Measurements from ENCODE around the gene ZNF407.

ZNF407 gene

GRCh38 chr18:75023473-75023872 is 425.8 kb downstream of the ZNF407 start:
- Histone ChIP-seq H3K4me1 (peaks cover 0 to 6% (median 4%) of the 10 kb centered on the region in 10 experiments; a peak in 6 of 20 replicates), H3K27me3 (no peaks in the 10 kb centered on the region), H3K27ac (no peak overlapping the region), H3K4me2 (peak overlapping the region in 4 of 11 experiments; percentile 12 to 36 (median 22); a peak in 5 of 22 replicates), H4K20me1 (no peaks in the 10 kb centered on the region), H3K36me3 (peaks cover 0 to 37% (median 0%) of the 10 kb centered on the region in 11 experiments; a peak in 2 of 22 replicates), H3K9ac (no peak overlapping the region), H3K9me3 (replicated peaks in 1 of 11) (no peaks in the 10 kb centered on the region), H3K4me3 (no peak overlapping the region)
- TF ChIP-seq Cebpa-rat (IDR thresholded peaks at IDR 0.05): no peak

GRCh38 chr18:75024871-75025270 is 427.2 kb downstream of the ZNF407 start:
- peaks cover 0 to 6% (median 4%) of the 10 kb centered on the region in 10 experiments; a peak in 6 of 20 replicates for H3K4me1 ChIP-seq
- no peaks in the 10 kb centered on the region for H4K20me1 ChIP-seq
- peaks cover 0 to 37% (median 0%) of the 10 kb centered on the region in 11 experiments; a peak in 2 of 22 replicates for H3K36me3 ChIP-seq
- H3K4me3 ChIP-seq: no peak overlapping the region
- H3K27me3 ChIP-seq: no peaks in the 10 kb centered on the region
- no peak overlapping the region for H3K27ac ChIP-seq
- no peaks in the 10 kb centered on the region for H3K9me3 ChIP-seq (replicated peaks in 1 of 11)
- H3K9ac ChIP-seq: no peak overlapping the region
- no peak overlapping the region for H3K4me2 ChIP-seq
- TF ChIP-seq Cebpa-rat (IDR thresholded peaks at IDR 0.05): no peak

- H3K27ac ChIP-seq: no peak overlapping the region
- H3K4me1 ChIP-seq: peaks cover 0 to 6% (median 4%) of the 10 kb centered on the region in 10 experiments; a peak in 6 of 20 replicates
- no peak overlapping the region for H3K4me2 ChIP-seq
- no peaks in the 10 kb centered on the region for H3K27me3 ChIP-seq
- no peak overlapping the region for H3K4me3 ChIP-seq
- no peaks in the 10 kb centered on the region for H4K20me1 ChIP-seq
- peaks cover 0 to 37% (median 0%) of the 10 kb centered on the region in 11 experiments; a peak in 2 of 22 replicates for H3K36me3 ChIP-seq
- H3K9me3 ChIP-seq (replicated peaks in 1 of 11): no peaks in the 10 kb centered on the region
- no peak overlapping the region for H3K9ac ChIP-seq
- TF ChIP-seq Cebpa-rat (IDR thresholded peaks at IDR 0.05): no peak
These were observed 427.9 kb downstream of the ZNF407 start for GRCh38 chr18:75025573-75025972.

GRCh38 chr18:75029481-75029880 is 431.8 kb downstream of the ZNF407 start:
- no peaks in the 10 kb centered on the region for H3K27me3 ChIP-seq
- H3K4me2 ChIP-seq: no peak overlapping the region
- no peak overlapping the region for H3K4me3 ChIP-seq
- no peak overlapping the region for H3K9ac ChIP-seq
- H3K36me3 ChIP-seq: peaks cover 0 to 27% (median 0%) of the 10 kb centered on the region in 11 experiments; a peak in 2 of 22 replicates
- H4K20me1 ChIP-seq: no peaks in the 10 kb centered on the region
- H3K9me3 ChIP-seq (replicated peaks in 1 of 11): no peaks in the 10 kb centered on the region
- H3K4me1 ChIP-seq: no peaks in the 10 kb centered on the region
- no peak overlapping the region for H3K27ac ChIP-seq
- no peak for TF ChIP-seq Cebpa-rat (IDR thresholded peaks at IDR 0.05)

- no peak overlapping the region for H3K27ac ChIP-seq
- no peak for TF ChIP-seq Cebpa-rat (IDR thresholded peaks at IDR 0.05)
- H3K9me3 ChIP-seq (replicated peaks in 1 of 11): no peaks in the 10 kb centered on the region
These were observed 434.1 kb downstream of the ZNF407 start for GRCh38 chr18:75031717-75032317.

GRCh38 chr18:75033516-75033915 is 435.8 kb downstream of the ZNF407 start:
- no peaks in the 10 kb centered on the region for H3K4me1 ChIP-seq
- peaks cover 0 to 28% (median 0%) of the 10 kb centered on the region in 11 experiments; a peak in 8 of 22 replicates for H3K36me3 ChIP-seq
- no peak overlapping the region for H3K9ac ChIP-seq
- H3K4me3 ChIP-seq: no peak overlapping the region
- no peaks in the 10 kb centered on the region for H3K9me3 ChIP-seq (replicated peaks in 1 of 11)
- H3K4me2 ChIP-seq: no peak overlapping the region
- H3K27ac ChIP-seq: no peak overlapping the region
- H3K27me3 ChIP-seq: no peaks in the 10 kb centered on the region
- H4K20me1 ChIP-seq: no peaks in the 10 kb centered on the region
- no peak for TF ChIP-seq Cebpa-rat (IDR thresholded peaks at IDR 0.05)

More at GRCh38 chr18:75031717-75032317, 434.1 kb downstream of the ZNF407 start:
- no peak overlapping the region for H3K9ac ChIP-seq
- H3K4me1 ChIP-seq: no peaks in the 10 kb centered on the region
- no peaks in the 10 kb centered on the region for H3K27me3 ChIP-seq
- no peak overlapping the region for H3K4me3 ChIP-seq
- H4K20me1 ChIP-seq: no peaks in the 10 kb centered on the region
- H3K36me3 ChIP-seq: peaks cover 0 to 30% (median 0%) of the 10 kb centered on the region in 11 experiments; a peak in 4 of 22 replicates
- no peak overlapping the region for H3K4me2 ChIP-seq

GRCh38 chr18:75034937-75035336 is 437.3 kb downstream of the ZNF407 start:
- no peak for TF ChIP-seq Cebpa-rat (IDR thresholded peaks at IDR 0.05)
- peaks cover 0 to 28% (median 0%) of the 10 kb centered on the region in 11 experiments; a peak in 8 of 22 replicates for H3K36me3 ChIP-seq
- no peak overlapping the region for H3K27ac ChIP-seq
- H3K4me2 ChIP-seq: no peak overlapping the region
- H3K4me1 ChIP-seq: peaks cover 0 to 3% (median 0%) of the 10 kb centered on the region in 10 experiments; a peak in 1 of 20 replicates
- H3K4me3 ChIP-seq: no peak overlapping the region
- H3K9ac ChIP-seq: no peak overlapping the region
- H3K9me3 ChIP-seq (replicated peaks in 1 of 11): no peaks in the 10 kb centered on the region
- H4K20me1 ChIP-seq: no peaks in the 10 kb centered on the region
- H3K27me3 ChIP-seq: no peaks in the 10 kb centered on the region

- Histone ChIP-seq H3K27ac (no peak overlapping the region), H3K4me1 (peaks cover 0 to 6% (median 0%) of the 10 kb centered on the region in 10 experiments; a peak in 1 of 20 replicates), H3K27me3 (no peaks in the 10 kb centered on the region), H3K36me3 (peaks cover 0 to 28% (median 0%) of the 10 kb centered on the region in 11 experiments; a peak in 8 of 22 replicates), H3K9ac (no peak overlapping the region), H3K4me2 (no peak overlapping the region), H3K9me3 (replicated peaks in 1 of 11) (no peaks in the 10 kb centered on the region), H4K20me1 (no peaks in the 10 kb centered on the region), H3K4me3 (no peak overlapping the region)
- TF ChIP-seq Cebpa-rat (IDR thresholded peaks at IDR 0.05): no peak
These were observed 438.3 kb downstream of the ZNF407 start for GRCh38 chr18:75035928-75036327.

- H3K27ac ChIP-seq: no peak overlapping the region
- H3K4me3 ChIP-seq: no peak overlapping the region
- H4K20me1 ChIP-seq: no peaks in the 10 kb centered on the region
- no peak overlapping the region for H3K9ac ChIP-seq
- no peak for TF ChIP-seq Cebpa-rat (IDR thresholded peaks at IDR 0.05)
- peaks cover 0 to 6% (median 0%) of the 10 kb centered on the region in 10 experiments; a peak in 1 of 20 replicates for H3K4me1 ChIP-seq
- H3K27me3 ChIP-seq: no peaks in the 10 kb centered on the region
- H3K4me2 ChIP-seq: no peak overlapping the region
- H3K9me3 ChIP-seq (replicated peaks in 1 of 11): no peaks in the 10 kb centered on the region
- H3K36me3 ChIP-seq: peaks cover 0 to 26% (median 0%) of the 10 kb centered on the region in 11 experiments; a peak in 8 of 22 replicates
These were observed 439.4 kb downstream of the ZNF407 start for GRCh38 chr18:75036917-75037688.

Data from BLaER1 treated with 17β-estradiol and CSF1 and Interleukin-3, amounts not matched to agents 10 nM and 100 nM (cell line).